K562 (cell line): ENCODE results near the gene ZNF747. TPM values are rescaled to one million over a fixed set of nuclear protein-coding genes. Genes with fewer than 3 reads are reported as not detected.

ENCODE experiments used
- ARID2 ChIP-seq: fragments of 450-650 bp; IDR thresholded peaks from 2 replicates; pipeline ENCODE4 v1.6.1; 2017; ENCODE audit warnings: antibody characterized with exemption, mild to moderate bottlenecking
- CCAR2 ChIP-seq: fragments of 200-400 bp; formaldehyde crosslinking; IDR thresholded peaks from 2 replicates; pipeline ENCODE4 v1.6.1; 2017; ENCODE audit warnings: mild to moderate bottlenecking, low read depth, low read length
- CEBPB ChIP-seq: fragments of 450-650 bp; IDR thresholded peaks from 2 replicates; pipeline ENCODE4 v1.6.1; 2016; ENCODE audit warnings: missing genetic modification characterization, missing compliant biosample characterization
- ELF2 ChIP-seq: fragments of 250-450 bp; sonication (Bioruptor Pico); IDR thresholded peaks from 2 replicates; pipeline ENCODE4 v1.5.0; 2021; ENCODE audit warnings: mild to moderate bottlenecking
- HDAC6 ChIP-seq: IDR thresholded peaks from 2 replicates; pipeline ENCODE4 v1.6.1; 2012; ENCODE audit warnings: low read depth, mild to moderate bottlenecking, control low read depth, inconsistent platforms, low read length, moderate library complexity
- SMAD2 ChIP-seq: fragments of 150-350 bp; IDR thresholded peaks from 2 replicates; pipeline ENCODE4 v1.6.1; 2014; ENCODE audit warnings: low read depth, mild to moderate bottlenecking, low read length
- ZNF23 ChIP-seq: fragments of 250-450 bp; sonication (Bioruptor Pico); IDR thresholded peaks from 2 replicates; pipeline ENCODE4 v1.4.0; 2020; ENCODE audit warnings: mild to moderate bottlenecking
- ZNF589 ChIP-seq: fragments of 200-800 bp; sonication (Bioruptor generic); IDR thresholded peaks from 2 replicates; pipeline ENCODE4 v1.6.1; 2016; ENCODE audit warnings: low read depth, missing genetic modification characterization, missing compliant biosample characterization
- polyA plus RNA-seq, 8 experiments: library from polyadenylated mRNA; depleted of rRNA in 4 of 8; stranded (reverse) in 5 of 8; unstranded in 3 of 8; fragments of >200 nt; fragmentation: Nextera tagmentation in 2 of 8; fragmentation: Illumina TruSeq in 1 of 8; extraction: Ambion mirVana in 2 of 8; extraction: Trizol in 1 of 8; gene quantifications; 2 replicates each; pipeline versions ENCODE4 v1.2.1 to v1.2.3, GENCODE V29; 2011 to 2014; ENCODE audit warnings: inconsistent platforms in 1 of 8, missing spikeins in 1 of 8
- total RNA-seq, 7 experiments: library from RNA; depleted of rRNA in 6 of 7; stranded (reverse); fragments of >200 nt in 6 of 7; fragmentation: Illumina TruSeq in 2 of 7; extraction: Trizol in 2 of 7; gene quantifications; 2 replicates each; pipeline versions ENCODE4 v1.2.1 to v1.2.3, GENCODE V29; 2011 to 2021; ENCODE audit warnings: low replicate concordance in 1 of 7
- TF ChIP-seq, protein P1 (sequence below): fragments of 450-650 bp; IDR thresholded peaks from 2 replicates; pipeline ENCODE4 v1.6.1; 2016; ENCODE audit warnings: low read depth, mild to moderate bottlenecking, moderate library complexity
- TF ChIP-seq, protein P2 (sequence below): IDR thresholded peaks from 2 replicates; pipeline ENCODE4 v1.6.1; 2014; ENCODE audit warnings: antibody characterized with exemption
- TF ChIP-seq, protein P3 (sequence below), 2 experiments: fragments of 200-800 bp in 1 of 2; sonication (Bioruptor generic) in 1 of 2; sonication (generic) in 1 of 2; formaldehyde crosslinking in 1 of 2; IDR thresholded peaks in 1 of 2; conservative IDR thresholded peaks in 1 of 2; 2 replicates each; pipeline versions ENCODE4 v1.5.0 to v1.6.1; 2016 to 2020; ENCODE audit warnings: missing compliant biosample characterization in 1 of 2, missing genetic modification characterization in 1 of 2, missing genetic modification reagents in 1 of 2
- TF ChIP-seq, protein P4 (sequence below): fragments of 200-800 bp; sonication (Bioruptor generic); IDR thresholded peaks from 2 replicates; pipeline ENCODE4 v1.6.1; 2017; ENCODE audit warnings: missing genetic modification characterization, missing compliant biosample characterization
- TF ChIP-seq, protein P5 (sequence below), 2 experiments: fragments of 450-650 bp; conservative IDR thresholded peaks; 2 replicates each; pipeline ENCODE4 v1.6.1; 2017; ENCODE audit warnings: mild to moderate bottlenecking in 2 of 2, moderate library complexity in 2 of 2
- TF ChIP-seq, protein P6 (sequence below): fragments of 450-650 bp; IDR thresholded peaks from 2 replicates; pipeline ENCODE4 v1.6.1; 2016; ENCODE audit warnings: missing biosample characterization, missing genetic modification characterization

ZNF747 gene
- total and polyA plus RNA-seq, 9 of the 15 experiments (the other 6 are each of a cell fraction or from before 2014, with no cell fraction given), result 0.14 to 3.3 (median 1.5) TPM

DNA sequence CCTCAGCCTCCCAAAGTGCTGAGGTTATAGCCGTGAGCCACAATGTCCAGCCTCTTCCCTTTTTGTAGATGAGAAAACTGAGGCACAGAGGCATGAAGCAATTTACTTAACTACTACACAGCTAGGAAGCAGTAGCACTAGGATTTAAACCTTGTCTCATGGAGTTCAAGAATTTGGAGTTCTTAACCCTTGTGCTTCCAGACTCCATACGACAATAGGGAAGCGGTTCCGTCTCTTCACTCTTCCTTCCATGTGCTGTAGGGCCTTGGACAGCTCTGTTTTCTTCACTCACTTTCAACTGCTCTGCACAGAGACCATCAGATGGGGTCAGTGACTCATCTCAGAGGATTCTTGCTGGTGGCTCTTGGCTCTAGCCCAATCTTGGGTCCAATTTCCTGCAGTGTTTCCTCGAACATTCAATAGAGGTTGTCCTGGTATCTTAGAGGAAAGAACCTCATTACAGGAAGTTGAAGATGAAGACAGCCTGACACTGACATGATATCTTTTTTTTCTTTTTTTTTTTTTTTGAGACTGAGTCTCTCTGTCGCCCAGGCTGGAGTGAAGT lies 42.8 kb downstream of the ZNF747 start (continued):
- TF ChIP-seq, protein P1, sequence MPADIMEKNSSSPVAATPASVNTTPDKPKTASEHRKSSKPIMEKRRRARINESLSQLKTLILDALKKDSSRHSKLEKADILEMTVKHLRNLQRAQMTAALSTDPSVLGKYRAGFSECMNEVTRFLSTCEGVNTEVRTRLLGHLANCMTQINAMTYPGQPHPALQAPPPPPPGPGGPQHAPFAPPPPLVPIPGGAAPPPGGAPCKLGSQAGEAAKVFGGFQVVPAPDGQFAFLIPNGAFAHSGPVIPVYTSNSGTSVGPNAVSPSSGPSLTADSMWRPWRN, result no peak
- TF ChIP-seq ARID2, result no peak; the same call in 1 of the 2 replicates
- TF ChIP-seq ZNF589 (CRISPR knock-in tag), result 0 out of 2 replicates have a peak, but pooled peaks have one; percentile 39
- TF ChIP-seq, protein P2, sequence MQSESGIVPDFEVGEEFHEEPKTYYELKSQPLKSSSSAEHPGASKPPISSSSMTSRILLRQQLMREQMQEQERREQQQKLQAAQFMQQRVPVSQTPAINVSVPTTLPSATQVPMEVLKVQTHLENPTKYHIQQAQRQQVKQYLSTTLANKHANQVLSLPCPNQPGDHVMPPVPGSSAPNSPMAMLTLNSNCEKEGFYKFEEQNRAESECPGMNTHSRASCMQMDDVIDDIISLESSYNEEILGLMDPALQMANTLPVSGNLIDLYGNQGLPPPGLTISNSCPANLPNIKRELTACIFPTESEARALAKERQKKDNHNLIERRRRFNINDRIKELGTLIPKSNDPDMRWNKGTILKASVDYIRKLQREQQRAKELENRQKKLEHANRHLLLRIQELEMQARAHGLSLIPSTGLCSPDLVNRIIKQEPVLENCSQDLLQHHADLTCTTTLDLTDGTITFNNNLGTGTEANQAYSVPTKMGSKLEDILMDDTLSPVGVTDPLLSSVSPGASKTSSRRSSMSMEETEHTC, result no peak; the same call in 1 of the 2 replicates
- no peak; the same call in 1 of the 2 replicates for TF ChIP-seq CEBPB (tag)
- TF ChIP-seq, protein P3, sequence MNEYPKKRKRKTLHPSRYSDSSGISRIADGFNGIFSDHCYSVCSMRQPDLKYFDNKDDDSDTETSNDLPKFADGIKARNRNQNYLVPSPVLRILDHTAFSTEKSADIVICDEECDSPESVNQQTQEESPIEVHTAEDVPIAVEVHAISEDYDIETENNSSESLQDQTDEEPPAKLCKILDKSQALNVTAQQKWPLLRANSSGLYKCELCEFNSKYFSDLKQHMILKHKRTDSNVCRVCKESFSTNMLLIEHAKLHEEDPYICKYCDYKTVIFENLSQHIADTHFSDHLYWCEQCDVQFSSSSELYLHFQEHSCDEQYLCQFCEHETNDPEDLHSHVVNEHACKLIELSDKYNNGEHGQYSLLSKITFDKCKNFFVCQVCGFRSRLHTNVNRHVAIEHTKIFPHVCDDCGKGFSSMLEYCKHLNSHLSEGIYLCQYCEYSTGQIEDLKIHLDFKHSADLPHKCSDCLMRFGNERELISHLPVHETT (CRISPR knock-in tag; conservative IDR thresholded peaks at IDR 0.05 in 1 of 2, IDR thresholded peaks at IDR 0.05 in 1 of 2), result 0 out of 4 replicates have a peak, but pooled peaks of 1 of the 2 experiments have one; percentile 24
- TF ChIP-seq, protein P4, sequence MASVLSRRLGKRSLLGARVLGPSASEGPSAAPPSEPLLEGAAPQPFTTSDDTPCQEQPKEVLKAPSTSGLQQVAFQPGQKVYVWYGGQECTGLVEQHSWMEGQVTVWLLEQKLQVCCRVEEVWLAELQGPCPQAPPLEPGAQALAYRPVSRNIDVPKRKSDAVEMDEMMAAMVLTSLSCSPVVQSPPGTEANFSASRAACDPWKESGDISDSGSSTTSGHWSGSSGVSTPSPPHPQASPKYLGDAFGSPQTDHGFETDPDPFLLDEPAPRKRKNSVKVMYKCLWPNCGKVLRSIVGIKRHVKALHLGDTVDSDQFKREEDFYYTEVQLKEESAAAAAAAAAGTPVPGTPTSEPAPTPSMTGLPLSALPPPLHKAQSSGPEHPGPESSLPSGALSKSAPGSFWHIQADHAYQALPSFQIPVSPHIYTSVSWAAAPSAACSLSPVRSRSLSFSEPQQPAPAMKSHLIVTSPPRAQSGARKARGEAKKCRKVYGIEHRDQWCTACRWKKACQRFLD (CRISPR knock-in tag), result no peak
- TF ChIP-seq HDAC6, result no peak
- no peak for TF ChIP-seq ELF2 (CRISPR knock-in tag)
- TF ChIP-seq ZNF23 (CRISPR knock-in tag), result no peak
- TF ChIP-seq, protein P5, sequence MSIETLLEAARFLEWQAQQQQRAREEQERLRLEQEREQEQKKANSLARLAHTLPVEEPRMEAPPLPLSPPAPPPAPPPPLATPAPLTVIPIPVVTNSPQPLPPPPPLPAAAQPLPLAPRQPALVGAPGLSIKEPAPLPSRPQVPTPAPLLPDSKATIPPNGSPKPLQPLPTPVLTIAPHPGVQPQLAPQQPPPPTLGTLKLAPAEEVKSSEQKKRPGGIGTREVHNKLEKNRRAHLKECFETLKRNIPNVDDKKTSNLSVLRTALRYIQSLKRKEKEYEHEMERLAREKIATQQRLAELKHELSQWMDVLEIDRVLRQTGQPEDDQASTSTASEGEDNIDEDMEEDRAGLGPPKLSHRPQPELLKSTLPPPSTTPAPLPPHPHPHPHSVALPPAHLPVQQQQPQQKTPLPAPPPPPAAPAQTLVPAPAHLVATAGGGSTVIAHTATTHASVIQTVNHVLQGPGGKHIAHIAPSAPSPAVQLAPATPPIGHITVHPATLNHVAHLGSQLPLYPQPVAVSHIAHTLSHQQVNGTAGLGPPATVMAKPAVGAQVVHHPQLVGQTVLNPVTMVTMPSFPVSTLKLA (conservative IDR thresholded peaks at IDR 0.05), result peak; percentile 56 to 70
- TF ChIP-seq CCAR2, result no peak
- TF ChIP-seq, protein P6, sequence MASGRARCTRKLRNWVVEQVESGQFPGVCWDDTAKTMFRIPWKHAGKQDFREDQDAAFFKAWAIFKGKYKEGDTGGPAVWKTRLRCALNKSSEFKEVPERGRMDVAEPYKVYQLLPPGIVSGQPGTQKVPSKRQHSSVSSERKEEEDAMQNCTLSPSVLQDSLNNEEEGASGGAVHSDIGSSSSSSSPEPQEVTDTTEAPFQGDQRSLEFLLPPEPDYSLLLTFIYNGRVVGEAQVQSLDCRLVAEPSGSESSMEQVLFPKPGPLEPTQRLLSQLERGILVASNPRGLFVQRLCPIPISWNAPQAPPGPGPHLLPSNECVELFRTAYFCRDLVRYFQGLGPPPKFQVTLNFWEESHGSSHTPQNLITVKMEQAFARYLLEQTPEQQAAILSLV, result no peak
- TF ChIP-seq SMAD2, result no peak
